ENCODE measurements around the gene HGF.

Gene HGF

GRCh38 chr7:81676105-81676811 is 93.6 kb downstream of the HGF start:
- Histone ChIP-seq H3K9me3 (ENCODE audit: insufficient read depth, low read length) (no peaks in the 10 kb centered on the region), H3K36me3 (ENCODE audit: low read length) (no peaks in the 10 kb centered on the region), H4K20me1 (ENCODE audit: low read depth, low read length) (no peaks in the 10 kb centered on the region), H3K4me2 (ENCODE audit: low read depth, low read length, poor library complexity, severe bottlenecking) (no peak overlapping the region), H3K9ac (ENCODE audit: low read length) (no peak overlapping the region), H3K4me3 (ENCODE audit: insufficient read depth, low read length, poor library complexity, severe bottlenecking) (no peak overlapping the region), H3K9me2 (replicated peaks; ENCODE audit: insufficient read depth, low read length) (no peaks in the 10 kb centered on the region), H3K27me3 (ENCODE audit: low read length) (no peaks in the 10 kb centered on the region), H2AFZ (ENCODE audit: low read depth, low read length, severe bottlenecking) (no peak overlapping the region), H3K79me2 (ENCODE audit: insufficient read depth, low read length) (no peaks in the 10 kb centered on the region), H3F3A (ENCODE audit: insufficient read depth) (no peaks in the 10 kb centered on the region), H3K27ac (ENCODE audit: low read depth, low read length) (no peak overlapping the region)
- no peak for TF ChIP-seq CTCF (IDR thresholded peaks at IDR 0.05; ENCODE audit: insufficient read depth, low read length, poor library complexity, severe bottlenecking)
- no peak for TF ChIP-seq EZH2phosphoT487 (conservative IDR thresholded peaks at IDR 0.05; ENCODE audit: low read length)

- H3K4me3 ChIP-seq (ENCODE audit: insufficient read depth, low read length, poor library complexity, severe bottlenecking), result no peak overlapping the region
- TF ChIP-seq EZH2phosphoT487 (conservative IDR thresholded peaks at IDR 0.05; ENCODE audit: low read length) (no peak), CTCF (IDR thresholded peaks at IDR 0.05; ENCODE audit: insufficient read depth, low read length, poor library complexity, severe bottlenecking) (no peak)
- H3K9me3 ChIP-seq (ENCODE audit: insufficient read depth, low read length), result no peaks in the 10 kb centered on the region
- H3K9me2 ChIP-seq (replicated peaks; ENCODE audit: insufficient read depth, low read length), result no peaks in the 10 kb centered on the region
- no peaks in the 10 kb centered on the region for H3K27me3 ChIP-seq (ENCODE audit: low read length)
- no peaks in the 10 kb centered on the region for H3F3A ChIP-seq (ENCODE audit: insufficient read depth)
- no peak overlapping the region for H3K9ac ChIP-seq (ENCODE audit: low read length)
- no peaks in the 10 kb centered on the region for H4K20me1 ChIP-seq (ENCODE audit: low read depth, low read length)
- no peaks in the 10 kb centered on the region for H3K36me3 ChIP-seq (ENCODE audit: low read length)
- no peak overlapping the region for H2AFZ ChIP-seq (ENCODE audit: low read depth, low read length, severe bottlenecking)
- H3K27ac ChIP-seq (ENCODE audit: low read depth, low read length), result no peak overlapping the region
- H3K79me2 ChIP-seq (ENCODE audit: insufficient read depth, low read length), result no peaks in the 10 kb centered on the region
- H3K4me2 ChIP-seq (ENCODE audit: low read depth, low read length, poor library complexity, severe bottlenecking), result no peak overlapping the region
These were observed 95.4 kb downstream of the HGF start for GRCh38 chr7:81674431-81674830.

- no peaks in the 10 kb centered on the region for H3K9me3 ChIP-seq (ENCODE audit: insufficient read depth, low read length)
- no peak overlapping the region for H3K27ac ChIP-seq (ENCODE audit: low read depth, low read length)
- no peak overlapping the region for H2AFZ ChIP-seq (ENCODE audit: low read depth, low read length, severe bottlenecking)
- no peaks in the 10 kb centered on the region for H3F3A ChIP-seq (ENCODE audit: insufficient read depth)
- no peaks in the 10 kb centered on the region for H3K36me3 ChIP-seq (ENCODE audit: low read length)
- no peaks in the 10 kb centered on the region for H3K9me2 ChIP-seq (replicated peaks; ENCODE audit: insufficient read depth, low read length)
- no peak overlapping the region for H3K4me2 ChIP-seq (ENCODE audit: low read depth, low read length, poor library complexity, severe bottlenecking)
- H3K4me3 ChIP-seq (ENCODE audit: insufficient read depth, low read length, poor library complexity, severe bottlenecking), result no peak overlapping the region
- H4K20me1 ChIP-seq (ENCODE audit: low read depth, low read length), result no peaks in the 10 kb centered on the region
- TF ChIP-seq CTCF (IDR thresholded peaks at IDR 0.05; ENCODE audit: insufficient read depth, low read length, poor library complexity, severe bottlenecking) (no peak), EZH2phosphoT487 (conservative IDR thresholded peaks at IDR 0.05; ENCODE audit: low read length) (no peak)
- no peak overlapping the region for H3K9ac ChIP-seq (ENCODE audit: low read length)
- H3K27me3 ChIP-seq (ENCODE audit: low read length), result no peaks in the 10 kb centered on the region
- H3K79me2 ChIP-seq (ENCODE audit: insufficient read depth, low read length), result no peaks in the 10 kb centered on the region
These were observed 97.0 kb downstream of the HGF start for GRCh38 chr7:81672872-81673271.
